Sigmoid colon (tissue), 7 donors: ENCODE data around the gene TAF1B. TPM values are rescaled to one million over a fixed set of nuclear protein-coding genes. Genes with fewer than 3 reads are reported as not detected.

Experiments
- DNase-seq: peaks from one replicate; pipeline ENCODE4 v3.0.0-alpha.2; 2019
- H3K27ac ChIP-seq, 4 donors: fragments of 200-600 bp; sonication (generic); one replicate each; pipeline ENCODE4 v1.5.1; 2016 to 2019; ENCODE audit warnings: mild to moderate bottlenecking in 1 of 4
- H3K27me3 ChIP-seq, 3 donors: fragments of 200-600 bp; sonication (generic); one replicate each; pipeline ENCODE4 v1.5.1; 2019; ENCODE audit warnings: mild to moderate bottlenecking in 1 of 3
- H3K36me3 ChIP-seq, 4 donors: fragments of 200-600 bp; sonication (generic); one replicate each; pipeline ENCODE4 v1.5.1; 2016 to 2019
- H3K4me1 ChIP-seq, 4 donors: fragments of 200-600 bp; sonication (generic); one replicate each; pipeline ENCODE4 v1.5.1; 2017 to 2019
- H3K4me3 ChIP-seq, 4 donors: fragments of 200-600 bp; sonication (generic); one replicate each; pipeline ENCODE4 v1.5.1; 2017 to 2019; ENCODE audit warnings: mild to moderate bottlenecking in 2 of 4, moderate library complexity in 1 of 4
- H3K9me3 ChIP-seq, 4 donors: fragments of 200-600 bp in 3 of 4; sonication (generic) in 3 of 4; one replicate each; pipeline versions ENCODE4 v1.5.1 to v1.6.1; 2013 to 2019
- CTCF ChIP-seq, 4 experiments: fragments of 450-650 bp in 3 of 4; fragments of 200-600 bp in 1 of 4; IDR thresholded peaks; one replicate each; pipeline ENCODE4 v1.5.1; 2016 to 2019; ENCODE audit warnings: antibody characterized with exemption in 4 of 4, mild to moderate bottlenecking in 3 of 4, moderate library complexity in 2 of 4
- EP300 ChIP-seq, 4 donors: sonication (generic); formaldehyde crosslinking; IDR thresholded peaks; one replicate each; pipeline ENCODE4 v1.6.1; 2017; ENCODE audit warnings: antibody characterized with exemption in 4 of 4
- POLR2A ChIP-seq, 2 donors: fragments of 450-650 bp; IDR thresholded peaks; one replicate each; pipeline ENCODE4 v1.6.1; 2016; ENCODE audit warnings: antibody characterized with exemption in 2 of 2, mild to moderate bottlenecking in 2 of 2, moderate library complexity in 2 of 2
- POLR2AphosphoS5 ChIP-seq, 4 donors: sonication (generic); formaldehyde crosslinking; IDR thresholded peaks; one replicate each; pipeline ENCODE4 v1.6.1; 2017; ENCODE audit warnings: antibody characterized with exemption in 4 of 4
- WGBS, 2 donors: extraction: QIAGEN DNeasy Blood & Tissue Kit; methylation state at CpG; one replicate each; pipeline ENCODE4 v1.1.7; 2013; 5-methylcytosine and 5-hydroxymethylcytosine counted together
- intact Hi-C: fragments of 100-400 bp; cut with DNase I; formaldehyde crosslinking; loops from one replicate; pipeline ENCODE4 v1.15.1; 2023
- polyA plus RNA-seq, 3 donors: library from polyadenylated mRNA; stranded (reverse); fragments of 200-250 nt; gene quantifications; one replicate each; pipeline ENCODE4 v1.2.3, GENCODE V29; 2013
- total RNA-seq, 4 donors: library from RNA; depleted of rRNA; stranded (reverse); fragments of >200 nt; gene quantifications; one replicate each; pipeline ENCODE4 v1.1.0, GENCODE V29; 2016
- donor health status: healthy with polysubstance abuse.
- donor health status: Bipolar disorder and iron deficiency.
- donor health status: healthy.

TAF1B gene
- total and polyA plus RNA-seq, 7 donors: 2.3 to 19.8 (median 11.4) TPM

DNA sequence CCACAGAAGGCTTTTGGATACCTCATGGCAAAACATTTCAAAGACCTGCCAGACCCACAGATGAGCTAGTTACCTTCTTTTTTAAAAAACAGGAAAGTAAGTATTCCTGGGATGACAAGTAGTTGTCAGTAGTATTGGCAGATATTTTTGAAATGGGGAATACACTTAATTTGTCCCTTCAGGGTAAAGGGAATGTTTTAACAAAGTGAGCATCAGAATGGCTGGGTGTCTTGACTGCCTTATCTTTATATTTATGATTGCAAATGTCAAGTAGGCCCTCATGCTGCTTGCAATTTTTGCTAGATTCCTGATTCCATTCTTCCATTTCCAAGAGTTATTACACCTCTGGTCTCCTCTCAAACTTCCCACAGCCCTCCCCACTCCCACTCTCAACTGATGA, 4.9 kb upstream of the TAF1B start:
- DNase-seq: no peak
- no peak for TF ChIP-seq EP300 (IDR thresholded peaks at IDR 0.05)
- no peak for TF ChIP-seq POLR2A (IDR thresholded peaks at IDR 0.05)
- TF ChIP-seq POLR2AphosphoS5 (IDR thresholded peaks at IDR 0.05): no peak
- no peak for TF ChIP-seq CTCF (IDR thresholded peaks at IDR 0.05)
- no peaks in the 10 kb centered on the region for H3K36me3 ChIP-seq
- H3K4me3 ChIP-seq: no peak overlapping the region
- H3K27me3 ChIP-seq: no peaks in the 10 kb centered on the region
- no peak overlapping the region for H3K27ac ChIP-seq
- peaks cover 0 to 5% (median 0%) of the 10 kb centered on the region in 4 donors for H3K4me1 ChIP-seq
- no peaks in the 10 kb centered on the region for H3K9me3 ChIP-seq
- intact Hi-C loops: no loop called here

DNA sequence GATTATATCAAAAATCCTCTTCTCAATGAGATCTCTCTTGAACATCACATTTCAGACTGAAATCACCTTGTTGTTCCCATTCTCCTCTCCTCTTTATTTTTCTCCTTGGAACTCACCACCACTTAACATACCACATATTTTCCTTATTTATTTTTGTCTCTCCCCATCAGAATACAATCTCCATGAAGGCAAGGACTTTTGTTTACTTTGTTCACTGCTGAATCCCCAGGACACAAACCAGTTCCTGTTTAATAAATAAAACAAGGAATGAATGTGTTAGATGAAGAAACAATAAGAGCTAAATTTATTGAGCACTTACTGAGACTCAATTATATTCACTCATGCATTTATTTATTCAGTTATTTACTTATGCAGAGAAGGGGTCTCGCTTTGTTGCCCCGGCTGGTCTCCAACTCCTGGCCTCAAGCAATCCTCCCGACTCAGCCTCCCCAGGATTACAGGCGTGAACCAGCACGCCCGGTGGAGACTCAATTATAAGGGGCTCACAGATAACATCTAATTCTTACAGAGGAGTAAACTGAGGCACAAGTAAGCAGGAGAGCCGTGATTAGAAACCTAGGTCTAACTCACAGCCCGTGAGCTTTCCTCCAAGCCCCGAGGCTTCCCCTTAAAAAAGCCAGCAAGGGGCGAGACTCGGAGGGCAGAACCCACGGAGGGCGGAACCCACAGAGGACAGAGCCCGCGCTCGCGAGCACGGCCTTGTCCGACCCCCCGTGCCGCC, 616 bp upstream of the TAF1B start:
- Histone ChIP-seq H3K9me3 (no peaks in the 10 kb centered on the region), H3K27me3 (no peaks in the 10 kb centered on the region), H3K27ac (peak overlapping the region; percentile 80 to 90 (median 88)), H3K4me3 (peak overlapping the region; percentile 68 to 77 (median 73)), H3K4me1 (peaks cover 0 to 19% (median 12%) of the 10 kb centered on the region in 4 donors), H3K36me3 (peaks cover 0 to 18% (median 6%) of the 10 kb centered on the region in 4 donors)
- no peak for TF ChIP-seq EP300 (IDR thresholded peaks at IDR 0.05)
- no peak for TF ChIP-seq POLR2AphosphoS5 (IDR thresholded peaks at IDR 0.05)
- no peak for TF ChIP-seq POLR2A (IDR thresholded peaks at IDR 0.05)
- no peak for TF ChIP-seq CTCF (IDR thresholded peaks at IDR 0.05)
- intact Hi-C loops: loop anchor here (2.0 to 5.0 kb wide), 2 partner anchors 108 to 205 kb away; partner anchors contain the start of gene GRHL1
- 23 to 25% methylated on average over 21 of the region's 21 CpGs for WGBS, 2 donors
- no peak for DNase-seq

DNA sequence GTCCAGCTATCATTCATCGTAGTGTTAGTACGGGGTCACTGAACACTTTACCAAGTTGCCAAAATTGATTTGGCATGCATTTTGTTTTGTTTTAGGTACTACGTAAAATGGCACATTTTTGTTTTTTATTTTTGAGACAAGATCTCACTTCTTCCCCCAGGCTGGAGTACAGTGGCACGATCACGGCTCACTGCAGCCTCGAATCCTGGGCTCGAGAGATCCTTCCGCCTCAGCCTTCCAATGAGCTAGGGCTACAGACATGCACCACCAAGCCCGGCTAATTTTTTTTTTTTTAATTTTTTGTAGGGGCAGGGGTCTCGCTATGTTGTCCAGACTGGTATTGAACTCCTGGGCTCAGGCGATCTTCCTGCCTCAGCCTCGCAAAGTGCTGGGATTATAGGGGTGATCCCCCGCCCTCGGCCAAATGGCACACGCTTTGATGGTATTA, 786 bp downstream of the TAF1B start:
- 34 to 36% methylated on average over 15 of the region's 15 CpGs for WGBS, 2 donors
- H3K27me3 ChIP-seq: no peaks in the 10 kb centered on the region
- TF ChIP-seq POLR2AphosphoS5 (IDR thresholded peaks at IDR 0.05) (no peak), POLR2A (IDR thresholded peaks at IDR 0.05) (no peak)
- intact Hi-C loops: loop anchor here (5.0 kb wide), 1 partner anchor 203 kb away; no protein-coding TSS in a partner anchor
- H3K4me1 ChIP-seq: peaks cover 0 to 19% (median 12%) of the 10 kb centered on the region in 4 donors
- peaks cover 0 to 18% (median 6%) of the 10 kb centered on the region in 4 donors for H3K36me3 ChIP-seq
- peak overlapping the region; percentile 68 to 77 (median 73) for H3K4me3 ChIP-seq
- no peaks in the 10 kb centered on the region for H3K9me3 ChIP-seq
- DNase-seq: no peak
- peak overlapping the region; percentile 80 to 90 (median 88) for H3K27ac ChIP-seq

- peaks cover 0 to 19% (median 12%) of the 10 kb centered on the region in 4 donors for H3K4me1 ChIP-seq
- H3K4me3 ChIP-seq: peak overlapping the region; percentile 68 to 77 (median 73)
- intact Hi-C loops: loop anchor here (5.0 kb wide), 1 partner anchor 203 kb away; no protein-coding TSS in a partner anchor
- H3K27ac ChIP-seq: peak overlapping the region in 1 of 4 donors; percentile 87
- H3K36me3 ChIP-seq: peaks cover 0 to 18% (median 6%) of the 10 kb centered on the region in 4 donors
- DNase-seq: no peak
- WGBS, 2 donors: 52 to 73% methylated on average over 5 of the region's 5 CpGs
- TF ChIP-seq CTCF (IDR thresholded peaks at IDR 0.05) (no peak), POLR2AphosphoS5 (IDR thresholded peaks at IDR 0.05) (no peak), POLR2A (IDR thresholded peaks at IDR 0.05) (no peak), EP300 (IDR thresholded peaks at IDR 0.05) (no peak)
- no peaks in the 10 kb centered on the region for H3K9me3 ChIP-seq
- H3K27me3 ChIP-seq: no peaks in the 10 kb centered on the region
Measured at GRCh38 chr2:9844576-9844975, 1.3 kb downstream of the TAF1B start.

- no peak for DNase-seq
- Histone ChIP-seq H3K27ac (no peak overlapping the region), H3K9me3 (no peaks in the 10 kb centered on the region), H3K36me3 (peaks cover 0 to 35% (median 6%) of the 10 kb centered on the region in 4 donors), H3K4me3 (no peak overlapping the region), H3K4me1 (peaks cover 0 to 19% (median 12%) of the 10 kb centered on the region in 4 donors), H3K27me3 (no peaks in the 10 kb centered on the region)
- intact Hi-C loops: no loop called here
- no peak for TF ChIP-seq POLR2AphosphoS5 (IDR thresholded peaks at IDR 0.05)
- TF ChIP-seq EP300 (IDR thresholded peaks at IDR 0.05): no peak
- TF ChIP-seq CTCF (IDR thresholded peaks at IDR 0.05): no peak
Measured at GRCh38 chr2:9846554-9846953, 3.3 kb downstream of the TAF1B start.
